NCI-H345 treated with DMSO at 0.1 percent for 48 hours (cell line): Measurements from ENCODE around the gene NEDD8.
"Not testable (repeated sequence)": the region's sequence is repeated elsewhere in the genome, so short reads cannot be mapped to it uniquely, and the experiment has no call there.

Experiments used
- DNase-seq: peaks from one replicate; lab custom pipeline; 2025; ENCODE audit not compliant: unreplicated experiment; lab: John Stamatoyannopoulos, UW

NEDD8 gene

DNA sequence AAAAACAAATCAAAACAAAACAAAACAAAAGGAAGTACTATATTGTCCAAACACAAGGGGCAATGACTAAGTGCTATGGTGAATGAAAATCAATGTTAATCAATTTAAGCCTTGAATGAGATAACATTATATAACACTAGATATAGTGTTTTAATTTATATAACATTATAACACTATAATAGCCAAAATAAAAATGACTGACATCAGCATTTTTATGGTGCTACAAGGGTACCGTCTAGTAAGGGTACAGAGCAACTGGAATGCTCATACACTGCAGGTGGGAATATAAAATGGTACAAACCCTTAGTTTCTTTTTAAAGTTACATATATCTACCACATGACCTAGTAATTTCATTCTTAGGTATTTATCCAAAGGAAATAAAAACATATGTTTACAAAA lies 5.7 kb downstream of the NEDD8 start:
- DNase-seq = no peak

DNA sequence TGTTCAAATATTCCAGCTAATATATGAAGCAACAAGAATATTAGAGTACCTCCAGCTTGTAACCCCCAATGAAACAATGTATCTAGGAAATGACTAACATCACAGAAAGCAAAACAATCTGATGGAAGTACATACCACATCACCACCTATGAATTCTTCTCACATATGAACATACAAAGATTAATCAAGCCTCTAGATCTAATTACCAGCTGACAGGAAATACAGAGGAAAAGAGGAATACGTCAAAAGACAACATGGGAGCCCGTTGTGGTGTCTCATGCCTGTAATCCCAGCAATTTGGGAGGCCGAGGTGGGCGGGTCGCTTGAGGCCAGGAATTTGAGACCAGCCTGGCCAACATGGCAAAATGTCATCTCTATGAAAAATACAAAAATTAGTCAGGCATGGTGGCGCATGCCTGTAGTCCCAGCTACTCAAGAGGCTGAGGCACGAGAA lies 7.5 kb downstream of the NEDD8 start:
- DNase-seq = no peak

- not testable (repeated sequence) for DNase-seq
Observed at GRCh38 chr14:24222987-24223386, 9.2 kb downstream of the NEDD8 start.

DNA sequence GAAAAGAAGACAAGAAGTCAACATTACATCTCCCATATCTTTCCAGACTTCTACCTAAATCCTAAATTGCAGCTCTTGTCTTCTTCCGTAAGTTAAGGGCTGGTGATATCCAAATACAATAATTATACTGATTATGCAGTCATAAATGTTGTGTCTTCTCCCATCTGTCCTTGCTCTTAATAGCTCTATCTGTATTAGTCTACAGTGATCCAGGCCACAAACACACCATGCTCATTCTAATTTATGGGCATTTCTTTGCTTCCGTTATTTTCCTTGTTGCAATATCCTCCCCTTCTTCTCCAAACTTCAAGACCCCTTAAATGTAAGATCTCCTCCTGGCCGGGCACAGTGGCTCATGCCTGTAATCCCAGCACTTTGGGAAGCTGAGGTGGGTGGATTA lies 12.6 kb downstream of the NEDD8 start:
- DNase-seq = no peak

DNA sequence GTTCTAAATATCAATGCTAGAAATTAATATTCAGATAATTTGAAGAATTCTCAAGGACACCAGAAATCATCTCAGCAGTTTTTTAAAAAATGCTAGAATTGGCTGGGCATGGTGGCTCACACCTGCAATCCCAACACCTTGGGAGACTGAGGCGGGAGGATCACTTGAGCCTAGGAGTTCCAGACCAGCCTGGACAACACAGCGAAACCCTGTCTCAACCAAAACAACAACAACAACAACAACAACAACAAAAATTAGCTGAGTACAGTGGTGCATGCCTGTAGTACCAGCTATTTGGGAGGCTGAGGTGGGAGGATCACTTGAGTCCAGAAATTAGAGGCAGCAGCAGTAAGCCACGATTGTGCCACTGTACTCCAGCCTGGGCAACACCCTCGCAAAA lies 13.1 kb downstream of the NEDD8 start:
- DNase-seq = no peak

GRCh38 chr14:24216876-24217275 lies 15.3 kb downstream of the NEDD8 start:
- DNase-seq = not testable (repeated sequence)

DNA sequence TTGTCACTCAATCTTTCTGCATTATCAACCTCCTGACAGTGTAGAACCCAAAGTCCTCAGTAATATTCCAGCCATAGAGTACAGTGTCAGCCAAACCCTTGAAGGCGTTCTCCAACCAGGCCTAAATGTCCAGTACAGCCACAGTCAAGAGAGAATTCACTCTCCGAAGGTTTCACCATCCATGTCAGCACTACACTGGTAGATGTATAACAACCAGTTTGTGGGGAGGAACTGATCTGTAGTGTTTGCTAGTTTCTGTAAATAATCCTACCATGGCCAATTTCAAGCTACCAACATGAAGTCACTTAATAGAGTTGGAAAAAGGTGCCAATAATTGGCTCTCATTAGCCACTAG lies 15.8 kb downstream of the NEDD8 start:
- DNase-seq = no peak

DNA sequence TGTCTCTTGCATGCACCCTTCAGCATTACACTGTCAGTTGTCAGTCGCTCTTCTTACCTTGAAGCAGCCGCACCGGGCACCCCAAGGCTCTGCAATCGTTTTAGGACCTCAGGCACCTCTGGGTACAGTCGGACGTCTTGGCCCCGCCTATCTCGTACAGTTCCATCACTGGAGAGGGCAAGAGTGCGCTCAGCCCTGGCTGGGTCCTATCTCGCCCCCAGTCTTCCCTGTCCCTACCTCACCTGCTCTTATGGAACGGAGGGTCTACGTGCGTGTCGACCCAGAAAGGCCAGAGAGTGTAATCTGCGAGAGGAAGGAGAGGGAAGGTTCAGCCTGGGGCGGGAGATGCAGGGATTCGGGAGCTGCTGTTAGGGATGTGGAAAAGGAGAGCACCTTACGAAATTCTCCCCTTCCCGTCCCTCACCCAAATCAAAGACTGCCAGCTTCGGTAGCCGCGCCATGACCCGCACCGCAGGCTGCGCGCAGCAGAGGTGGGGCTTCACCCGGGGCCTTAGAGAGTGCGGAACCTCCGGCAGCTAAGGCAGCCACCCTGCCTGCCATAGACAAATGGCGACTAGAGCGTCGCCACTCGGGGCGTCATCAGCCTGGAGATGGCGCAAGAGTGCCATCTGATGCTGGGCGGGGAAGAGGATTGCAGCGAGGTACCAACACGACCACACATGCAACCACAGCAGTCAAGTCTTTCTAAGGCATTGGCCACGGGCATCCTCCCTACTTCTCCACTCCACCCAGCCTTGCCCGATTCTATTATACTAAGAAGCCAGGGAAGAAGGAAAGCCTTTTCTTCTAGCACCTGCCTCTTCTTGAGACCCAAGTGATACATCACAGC lies 16.4 kb downstream of the NEDD8 start, which contains the start of gene MDP1:
MDP1 (minus strand) TSS at position 572 of the 850 bp plus-strand sequence; CDS start at position 461, 111 bp downstream.
- peak; percentile 61 for DNase-seq

DNA sequence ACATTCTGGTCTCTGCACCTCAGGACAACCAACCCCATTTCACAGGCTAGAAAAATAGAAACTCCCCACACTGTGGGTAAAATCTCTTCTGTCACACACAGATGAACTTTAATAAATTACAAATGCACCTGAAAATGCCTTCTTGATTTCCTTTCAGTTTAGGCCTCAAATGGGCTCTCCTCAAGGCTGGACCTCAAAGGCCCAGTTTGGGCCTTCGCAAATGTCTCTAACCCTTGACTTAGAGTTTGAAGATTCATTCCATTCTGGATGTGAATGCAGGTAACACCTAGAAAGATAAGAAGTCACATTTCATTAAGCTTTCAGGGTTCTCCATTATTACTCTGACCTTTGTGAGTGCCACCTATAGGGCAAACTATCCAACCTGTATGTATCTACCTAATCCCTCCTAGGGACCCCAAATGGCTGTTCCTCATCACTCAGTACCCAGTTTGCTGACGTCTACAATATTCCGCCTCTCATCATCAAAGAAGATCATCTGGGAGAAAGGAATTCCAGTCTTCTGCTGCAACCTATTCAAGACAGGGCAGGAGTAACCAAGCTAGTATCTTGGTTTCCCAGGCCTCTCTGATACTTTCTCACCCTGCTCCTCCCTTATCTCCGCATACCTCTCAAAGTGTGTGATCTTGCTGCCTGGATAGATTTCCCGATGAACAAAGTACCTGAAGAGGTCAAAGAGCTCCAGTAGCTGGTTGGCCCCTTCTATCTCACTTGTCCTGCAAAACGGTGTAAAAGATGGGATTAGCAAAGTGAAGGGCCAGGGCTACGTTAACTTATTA lies 18.1 kb downstream of the NEDD8 start:
- no peak for DNase-seq

- DNase-seq = peak; percentile 84
Observed at GRCh38 chr14:24212924-24213865, 19.0 kb downstream of the NEDD8 start, which contains the start of gene CHMP4A. Gene CHMP4A, minus strand, starts transcription at chr14:24213488. Its CDS starts 49 bp downstream, at chr14:24213439.

- no peak for DNase-seq
Observed at GRCh38 chr14:24211311-24211710, 20.9 kb downstream of the NEDD8 start.

- DNase-seq = no peak
Observed at GRCh38 chr14:24207625-24208024, 24.5 kb downstream of the NEDD8 start.

- no peak for DNase-seq
Observed at GRCh38 chr14:24207104-24207551, 25.0 kb downstream of the NEDD8 start.

- DNase-seq = no peak
Observed at GRCh38 chr14:24206260-24207103, 25.7 kb downstream of the NEDD8 start.

DNA sequence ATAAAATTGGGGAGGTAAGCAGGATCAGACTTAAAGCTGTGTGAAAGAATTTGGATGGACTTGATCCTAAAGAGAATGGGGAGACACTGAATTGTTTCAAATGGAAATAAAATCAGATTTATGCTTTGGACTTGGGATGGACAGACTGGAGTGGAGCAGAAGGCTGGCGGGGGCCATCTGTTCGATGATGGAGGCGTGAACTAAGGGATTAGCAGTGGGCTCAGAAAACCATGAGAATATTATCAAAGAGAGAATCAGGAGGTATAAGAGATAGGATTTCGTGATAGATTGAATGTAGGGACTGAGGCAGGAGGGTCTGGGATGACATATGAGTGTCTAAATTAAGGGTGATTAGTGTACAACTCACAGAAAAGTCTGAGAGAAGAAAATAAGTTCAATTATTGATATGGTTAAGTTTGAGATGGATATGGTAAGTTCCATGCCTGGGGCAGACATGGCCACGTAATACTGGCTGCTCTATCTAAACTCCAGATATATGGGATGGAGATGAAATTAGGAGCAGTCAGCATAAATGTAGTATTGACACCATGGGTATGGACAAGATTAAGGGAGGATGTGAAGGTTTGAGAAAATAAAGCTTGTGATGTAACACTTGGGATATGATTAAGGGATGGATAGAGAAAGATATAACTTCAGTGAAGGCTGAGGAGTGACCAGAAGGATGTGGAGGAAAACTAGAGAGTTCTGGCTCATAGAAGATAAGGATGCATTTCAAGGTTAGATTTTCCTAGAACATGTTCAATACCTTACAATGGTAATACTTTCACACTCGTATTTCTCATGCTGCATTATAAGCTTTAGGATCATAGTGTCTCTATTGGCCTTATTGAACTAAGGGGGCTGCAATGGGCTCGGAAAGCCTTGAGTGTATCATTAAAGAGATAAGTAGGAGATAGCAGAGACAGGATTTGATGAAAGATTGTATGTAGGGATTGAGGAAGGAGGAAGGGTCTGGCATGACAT lies 27.7 kb downstream of the NEDD8 start:
- no peak for DNase-seq

- DNase-seq = not testable (repeated sequence)
Observed at GRCh38 chr14:24203249-24203886, 28.8 kb downstream of the NEDD8 start.

GRCh38 chr14:24202538-24202937 lies 29.6 kb downstream of the NEDD8 start:
- not testable (repeated sequence) for DNase-seq
